ENCODE data around the gene DGKG.

Gene DGKG

GRCh38 chr3:186180891-186181481 lies 181.0 kb downstream of the DGKG start:
- H3K4me1 ChIP-seq (ENCODE audit: insufficient read depth, poor library complexity, severe bottlenecking) = no peaks in the 10 kb centered on the region
- no peaks in the 10 kb centered on the region for H3K9me3 ChIP-seq (ENCODE audit: severe bottlenecking)
- no peak overlapping the region for H3K27ac ChIP-seq (ENCODE audit: poor library complexity, severe bottlenecking)
- H3K36me3 ChIP-seq (ENCODE audit: low read depth) = no peaks in the 10 kb centered on the region
- no peak for DNase-seq (ENCODE audit: low spot score)
- no peaks in the 10 kb centered on the region for H3K27me3 ChIP-seq (ENCODE audit: insufficient read depth, poor library complexity, severe bottlenecking)
- TF ChIP-seq CTCF (IDR thresholded peaks at IDR 0.05; ENCODE audit: poor library complexity, severe bottlenecking) = no peak
- no peak overlapping the region for H3K4me3 ChIP-seq (ENCODE audit: severe bottlenecking)
- no peak for ATAC-seq (ENCODE audit: low read depth)

- no peak for TF ChIP-seq CTCF (IDR thresholded peaks at IDR 0.05; ENCODE audit: poor library complexity, severe bottlenecking)
- H3K9me3 ChIP-seq (ENCODE audit: severe bottlenecking) = no peaks in the 10 kb centered on the region
- ATAC-seq (ENCODE audit: low read depth) = no peak
Observed at GRCh38 chr3:186180151-186180550, 181.9 kb downstream of the DGKG start.

GRCh38 chr3:186178412-186178811 lies 183.6 kb downstream of the DGKG start:
- Histone ChIP-seq H3K36me3 (ENCODE audit: low read depth) (no peaks in the 10 kb centered on the region), H3K27ac (ENCODE audit: poor library complexity, severe bottlenecking) (no peak overlapping the region), H3K4me3 (ENCODE audit: severe bottlenecking) (no peak overlapping the region), H3K27me3 (ENCODE audit: insufficient read depth, poor library complexity, severe bottlenecking) (no peaks in the 10 kb centered on the region), H3K4me1 (ENCODE audit: insufficient read depth, poor library complexity, severe bottlenecking) (no peaks in the 10 kb centered on the region), H3K9me3 (ENCODE audit: severe bottlenecking) (no peaks in the 10 kb centered on the region)
- no peak for TF ChIP-seq CTCF (IDR thresholded peaks at IDR 0.05; ENCODE audit: poor library complexity, severe bottlenecking)
- DNase-seq (ENCODE audit: low spot score) = no peak
- no peak for ATAC-seq (ENCODE audit: low read depth)

More at GRCh38 chr3:186180151-186180550, 181.9 kb downstream of the DGKG start:
- Histone ChIP-seq H3K27ac (ENCODE audit: poor library complexity, severe bottlenecking) (no peak overlapping the region), H3K4me3 (ENCODE audit: severe bottlenecking) (no peak overlapping the region), H3K4me1 (ENCODE audit: insufficient read depth, poor library complexity, severe bottlenecking) (no peaks in the 10 kb centered on the region), H3K27me3 (ENCODE audit: insufficient read depth, poor library complexity, severe bottlenecking) (no peaks in the 10 kb centered on the region), H3K36me3 (ENCODE audit: low read depth) (no peaks in the 10 kb centered on the region)
- no peak for DNase-seq (ENCODE audit: low spot score)

- H3K4me1 ChIP-seq (ENCODE audit: insufficient read depth, poor library complexity, severe bottlenecking) = no peaks in the 10 kb centered on the region
- H3K27ac ChIP-seq (ENCODE audit: poor library complexity, severe bottlenecking) = no peak overlapping the region
- H3K9me3 ChIP-seq (ENCODE audit: severe bottlenecking) = no peaks in the 10 kb centered on the region
- H3K36me3 ChIP-seq (ENCODE audit: low read depth) = no peaks in the 10 kb centered on the region
- ATAC-seq (ENCODE audit: low read depth) = no peak
- DNase-seq (ENCODE audit: low spot score) = no peak
- H3K4me3 ChIP-seq (ENCODE audit: severe bottlenecking) = no peak overlapping the region
- no peak for TF ChIP-seq CTCF (IDR thresholded peaks at IDR 0.05; ENCODE audit: poor library complexity, severe bottlenecking)
- H3K27me3 ChIP-seq (ENCODE audit: insufficient read depth, poor library complexity, severe bottlenecking) = no peaks in the 10 kb centered on the region
Observed at GRCh38 chr3:186176373-186176990, 185.6 kb downstream of the DGKG start.

- no peaks in the 10 kb centered on the region for H3K27me3 ChIP-seq (ENCODE audit: insufficient read depth, poor library complexity, severe bottlenecking)
- H3K9me3 ChIP-seq (ENCODE audit: severe bottlenecking) = no peaks in the 10 kb centered on the region
- ATAC-seq (ENCODE audit: low read depth) = no peak
- H3K27ac ChIP-seq (ENCODE audit: poor library complexity, severe bottlenecking) = no peak overlapping the region
- H3K4me1 ChIP-seq (ENCODE audit: insufficient read depth, poor library complexity, severe bottlenecking) = no peaks in the 10 kb centered on the region
- H3K4me3 ChIP-seq (ENCODE audit: severe bottlenecking) = no peak overlapping the region
- no peak for DNase-seq (ENCODE audit: low spot score)
- TF ChIP-seq CTCF (IDR thresholded peaks at IDR 0.05; ENCODE audit: poor library complexity, severe bottlenecking) = no peak
- no peaks in the 10 kb centered on the region for H3K36me3 ChIP-seq (ENCODE audit: low read depth)
Observed at GRCh38 chr3:186173224-186173815, 188.7 kb downstream of the DGKG start.

Measured in RWPE2 (cell line).